ENCODE results near the gene KRTAP5-9. TPM values are rescaled to one million over a fixed set of nuclear protein-coding genes. Genes with fewer than 3 reads are reported as not detected.

The KRTAP5-9 gene
- total and polyA plus RNA-seq, 2 donors (not counting 3 experiments of a cell fraction or from before 2014, with no cell fraction given) = 0.28 TPM; not detected in 1

- Histone ChIP-seq H3K4me1 (ENCODE audit: control insufficient read depth, extremely low read depth, insufficient read depth, low read length) (no peaks in the 10 kb centered on the region), H3K9ac (replicated peaks; ENCODE audit: extremely low read depth, insufficient read depth, low read length) (no peak overlapping the region), H3K36me3 (ENCODE audit: control insufficient read depth in 2 of 2, extremely low read depth in 1 of 2, insufficient read depth in 2 of 2, low read length in 2 of 2) (no peaks in the 10 kb centered on the region), H3K9me3 (replicated peaks; ENCODE audit: control insufficient read depth, insufficient read depth, low read length) (no peaks in the 10 kb centered on the region), H3K4me3 (replicated peaks in 1 of 3; ENCODE audit: insufficient read depth in 1 of 3, low read depth in 1 of 3, low read length in 3 of 3) (no peak overlapping the region), H3K9me1 (replicated peaks; ENCODE audit: control insufficient read depth, extremely low read depth, insufficient read depth, low read length) (no peaks in the 10 kb centered on the region), H3K79me2 (ENCODE audit: control insufficient read depth, insufficient read depth, low read length) (no peaks in the 10 kb centered on the region), H2AFZ (ENCODE audit: low read depth, low read length) (no peak overlapping the region), H3K4me2 (ENCODE audit: insufficient read depth, low read length) (no peak overlapping the region), H4K20me1 (replicated peaks; ENCODE audit: control insufficient read depth, extremely low read depth, insufficient read depth, low read length) (no peaks in the 10 kb centered on the region), H3K27ac (ENCODE audit: insufficient read depth, low read depth, low read length) (no peak overlapping the region), H3K27me3 (ENCODE audit: control insufficient read depth in 2 of 2, insufficient read depth in 2 of 2, low read length in 2 of 2) (no peaks in the 10 kb centered on the region)
- FAIRE-seq (no peak), DNase-seq (ENCODE audit: low read depth, low spot score) (no peak)
- POLR2A ChIA-PET = no interaction called here
- no TSS peak for BruUV-seq (replicated peaks)
- intact Hi-C loops (cut with micrococcal nuclease) = no loop called here
- CTCF ChIA-PET = interaction anchor here (1.3 to 3.1 kb wide), 2 partner anchors 11 to 20 kb away, joined by 4 to 12 read pairs; no protein-coding TSS in a partner anchor
- dilution Hi-C loops (cut with MboI; ENCODE audit: extremely low pct_ligation_motif_present, low sequenced_read_pairs) = no loop called here
- TF ChIP-seq CTCF (IDR thresholded peaks at IDR 0.05; ENCODE audit: extremely low read depth in 1 of 2, insufficient read depth in 1 of 2, low read depth in 1 of 2, low read length in 2 of 2) (no peak), JUN (IDR thresholded peaks at IDR 0.05; ENCODE audit: borderline replicate concordance, insufficient read depth, insufficient read length, low read depth) (no peak), POLR2A (IDR thresholded peaks at IDR 0.05; ENCODE audit: low read depth, low read length) (no peak), EZH2 (IDR thresholded peaks at IDR 0.05; ENCODE audit: borderline replicate concordance, low read depth, low read length, severe bottlenecking) (no peak), GATA2 (IDR thresholded peaks at IDR 0.05; ENCODE audit: insufficient read depth, insufficient read length, low read depth, low read length) (no peak), MYC (IDR thresholded peaks at IDR 0.05; ENCODE audit: low read depth, low read length) (no peak), POLR2AphosphoS5 (IDR thresholded peaks at IDR 0.05; ENCODE audit: insufficient read depth, low read depth, low read length) (no peak), MAX (IDR thresholded peaks at IDR 0.05; ENCODE audit: insufficient read depth, insufficient read length) (no peak)
Measured at GRCh38 chr11:71542879-71543777, 5.1 kb upstream of the KRTAP5-9 start.
